HepG2 (cell line): ENCODE results near the gene MYO15A. TPM values are rescaled to one million over a fixed set of nuclear protein-coding genes. Genes with fewer than 3 reads are reported as not detected.

Source experiments
- ADNP ChIP-seq: sonication (generic); formaldehyde crosslinking; IDR thresholded peaks from 2 replicates; pipeline ENCODE4 v1.4.0; 2020; ENCODE audit warnings: missing genetic modification reagents
- FOXA3 ChIP-seq: IDR thresholded peaks from 2 replicates; pipeline ENCODE4 v1.6.1; 2016; ENCODE audit warnings: missing genetic modification reagents, missing compliant biosample characterization
- GATAD1 ChIP-seq: IDR thresholded peaks from 2 replicates; pipeline ENCODE4 v1.6.1; 2016; ENCODE audit warnings: missing genetic modification reagents, missing compliant biosample characterization
- HDAC2 ChIP-seq: sonication (generic); formaldehyde crosslinking; IDR thresholded peaks from 2 replicates; pipeline ENCODE4 v1.4.0; 2020; ENCODE audit warnings: missing genetic modification reagents
- HNRNPLL ChIP-seq: fragments of 200-400 bp; formaldehyde crosslinking; IDR thresholded peaks from 2 replicates; pipeline ENCODE4 v1.6.1; 2017; ENCODE audit warnings: mild to moderate bottlenecking, low read depth, low read length; ENCODE audit not compliant: poor library complexity, severe bottlenecking
- KDM5A ChIP-seq: fragments of 200-600 bp; sonication (generic); IDR thresholded peaks from 2 replicates; pipeline ENCODE4 v1.7.0; 2018; ENCODE audit warnings: antibody characterized with exemption, mild to moderate bottlenecking, low read length, borderline replicate concordance
- LBX2 ChIP-seq: sonication (generic); formaldehyde crosslinking; IDR thresholded peaks from 2 replicates; pipeline ENCODE4 v1.5.0; 2020; ENCODE audit warnings: missing genetic modification reagents, mild to moderate bottlenecking, borderline replicate concordance
- SKI ChIP-seq: fragments of 450-650 bp; IDR thresholded peaks from one replicate; pipeline ENCODE4 v1.6.1; 2018; ENCODE audit warnings: mild to moderate bottlenecking; ENCODE audit not compliant: partially characterized antibody
- SNRNP70 ChIP-seq: fragments of 200-400 bp; formaldehyde crosslinking; IDR thresholded peaks from 2 replicates; pipeline ENCODE4 v1.6.1; 2017; ENCODE audit warnings: mild to moderate bottlenecking, low read depth, low read length, moderate library complexity
- SYNCRIP ChIP-seq: fragments of 200-400 bp; formaldehyde crosslinking; IDR thresholded peaks from 2 replicates; pipeline ENCODE4 v1.6.1; 2018; ENCODE audit warnings: mild to moderate bottlenecking, low read depth, low read length; ENCODE audit not compliant: insufficient read depth
- ZBTB4 ChIP-seq: sonication (generic); formaldehyde crosslinking; IDR thresholded peaks from 2 replicates; pipeline ENCODE4 v1.4.0; 2020; ENCODE audit warnings: missing genetic modification reagents, mild to moderate bottlenecking, borderline replicate concordance
- ZNF136 ChIP-seq: sonication (generic); formaldehyde crosslinking; IDR thresholded peaks from 2 replicates; pipeline ENCODE4 v1.8.1; 2022; ENCODE audit warnings: low read depth, mild to moderate bottlenecking, moderate library complexity, missing genetic modification reagents
- ZNF33A ChIP-seq: sonication (generic); formaldehyde crosslinking; IDR thresholded peaks from 2 replicates; pipeline ENCODE4 v1.5.1; 2020; ENCODE audit warnings: missing genetic modification reagents, mild to moderate bottlenecking, moderate library complexity, borderline replicate concordance
- ZNF34 ChIP-seq: sonication (generic); formaldehyde crosslinking; IDR thresholded peaks from 2 replicates; pipeline ENCODE4 v1.4.0; 2020; ENCODE audit warnings: mild to moderate bottlenecking, missing genetic modification reagents, borderline replicate concordance
- ZNF451 ChIP-seq: sonication (generic); formaldehyde crosslinking; IDR thresholded peaks from 2 replicates; pipeline ENCODE4 v1.5.0; 2020; ENCODE audit warnings: mild to moderate bottlenecking, missing genetic modification reagents
- ZNF780A ChIP-seq: sonication (generic); formaldehyde crosslinking; IDR thresholded peaks from 2 replicates; pipeline ENCODE4 v1.8.0; 2022; ENCODE audit warnings: mild to moderate bottlenecking, missing genetic modification reagents, moderate library complexity
- ZSCAN30 ChIP-seq: sonication (generic); formaldehyde crosslinking; IDR thresholded peaks from 2 replicates; pipeline ENCODE4 v1.5.0; 2020; ENCODE audit warnings: mild to moderate bottlenecking, missing genetic modification reagents
- polyA plus RNA-seq, 8 experiments: library from polyadenylated mRNA; depleted of rRNA in 3 of 8; stranded (reverse) in 7 of 8; unstranded in 1 of 8; fragments of >200 nt; fragmentation: Illumina TruSeq in 4 of 8; extraction: Trizol in 4 of 8; gene quantifications; 2 replicates each; pipeline versions ENCODE4 v1.2.1 to v1.2.3, GENCODE V29; 2011 to 2016; ENCODE audit warnings: low read depth in 4 of 8, missing spikeins in 1 of 8, mixed read lengths in 1 of 8; ENCODE audit not compliant: insufficient read depth in 1 of 8
- total RNA-seq, 5 experiments: library from RNA; depleted of rRNA; stranded (reverse); fragments of >200 nt; fragmentation: Illumina TruSeq; extraction: Trizol; gene quantifications; 2 replicates each; pipeline ENCODE4 v1.2.3, GENCODE V29; 2016; ENCODE audit warnings: low read depth in 1 of 5
- TF ChIP-seq, protein P1 (sequence below), 2 experiments: sonication (generic) in 1 of 2; formaldehyde crosslinking in 1 of 2; IDR thresholded peaks; 2 replicates each; pipeline versions ENCODE4 v1.4.0 to v1.6.1; 2016 to 2020; ENCODE audit warnings: borderline replicate concordance in 1 of 2, low read depth in 1 of 2, mild to moderate bottlenecking in 1 of 2, missing genetic modification reagents in 1 of 2
- TF ChIP-seq, protein P2 (sequence below): sonication (generic); formaldehyde crosslinking; IDR thresholded peaks from 2 replicates; pipeline ENCODE4 v1.8.1; 2023; ENCODE audit warnings: missing genetic modification reagents, inconsistent platforms, borderline replicate concordance

The MYO15A gene
- total and polyA plus RNA-seq, 2 of the 13 experiments (the other 11 are each of a cell fraction or from before 2014, with no cell fraction given) = 0.07 to 0.20 TPM

DNA sequence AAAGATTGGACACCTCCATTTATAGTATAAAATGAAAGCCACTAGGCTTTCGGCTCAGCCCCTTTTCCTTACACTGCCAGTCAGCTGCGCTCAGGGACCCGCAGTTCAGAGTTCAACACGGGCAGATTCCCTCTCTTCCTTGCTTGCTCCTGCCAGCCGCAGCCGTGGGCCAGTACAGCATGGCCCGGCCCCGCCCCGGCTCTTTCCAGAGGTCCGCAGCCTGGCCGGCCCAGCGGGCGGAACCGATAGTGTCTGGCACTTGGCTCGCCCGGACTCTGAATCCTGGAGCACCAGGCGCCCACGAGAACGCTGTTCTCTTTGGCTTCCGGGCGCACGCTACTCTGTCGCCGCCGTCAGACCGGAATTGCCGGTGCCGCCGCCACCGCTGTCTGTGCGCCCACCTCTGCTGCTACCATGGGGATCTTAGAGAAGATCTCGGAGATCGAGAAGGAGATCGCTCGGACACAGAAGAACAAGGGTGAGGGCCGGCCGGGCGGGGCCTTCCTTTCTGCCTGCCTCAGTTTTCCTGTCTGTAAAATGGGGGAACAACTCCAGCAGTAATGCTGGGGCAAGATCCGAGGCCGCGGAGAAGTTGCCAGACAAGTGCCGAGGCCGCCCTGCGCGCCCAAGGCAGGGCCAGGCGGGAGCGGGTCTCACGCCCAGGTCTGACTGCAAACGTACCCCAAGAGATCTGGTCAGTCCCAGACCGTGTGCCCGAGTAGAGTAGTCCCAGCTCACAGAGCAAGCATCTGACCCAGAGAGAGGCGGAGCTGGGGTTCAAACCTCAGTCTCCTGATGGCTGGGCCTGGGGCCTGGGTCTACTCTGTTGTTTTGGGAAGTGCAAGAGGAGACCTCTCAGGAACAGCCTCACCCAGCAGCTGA is 20.7 kb upstream of the MYO15A start, which contains the start of gene DRG2 (continued):
- TF ChIP-seq ZNF34 (peak; percentile 92; the same call in 1 of the 2 replicates), ZBTB4 (CRISPR knock-in tag) (peak; percentile 77), ZSCAN30 (CRISPR knock-in tag) (no peak), GATAD1 (CRISPR knock-in tag) (peak; percentile 96), HDAC2 (CRISPR knock-in tag) (peak; percentile 95), SNRNP70 (no peak), ZNF451 (CRISPR knock-in tag) (peak; percentile 56; the same call in 1 of the 2 replicates), SYNCRIP (no peak), FOXA3 (CRISPR knock-in tag) (peak; percentile 83), ZNF33A (CRISPR knock-in tag) (no peak), ZNF136 (CRISPR knock-in tag) (peak; percentile 93), LBX2 (no peak), ADNP (peak; percentile 98), SKI (peak; percentile 88), HNRNPLL (peak; percentile 94), ZNF780A (no peak), KDM5A (peak; percentile 92)
- TF ChIP-seq, protein P1, sequence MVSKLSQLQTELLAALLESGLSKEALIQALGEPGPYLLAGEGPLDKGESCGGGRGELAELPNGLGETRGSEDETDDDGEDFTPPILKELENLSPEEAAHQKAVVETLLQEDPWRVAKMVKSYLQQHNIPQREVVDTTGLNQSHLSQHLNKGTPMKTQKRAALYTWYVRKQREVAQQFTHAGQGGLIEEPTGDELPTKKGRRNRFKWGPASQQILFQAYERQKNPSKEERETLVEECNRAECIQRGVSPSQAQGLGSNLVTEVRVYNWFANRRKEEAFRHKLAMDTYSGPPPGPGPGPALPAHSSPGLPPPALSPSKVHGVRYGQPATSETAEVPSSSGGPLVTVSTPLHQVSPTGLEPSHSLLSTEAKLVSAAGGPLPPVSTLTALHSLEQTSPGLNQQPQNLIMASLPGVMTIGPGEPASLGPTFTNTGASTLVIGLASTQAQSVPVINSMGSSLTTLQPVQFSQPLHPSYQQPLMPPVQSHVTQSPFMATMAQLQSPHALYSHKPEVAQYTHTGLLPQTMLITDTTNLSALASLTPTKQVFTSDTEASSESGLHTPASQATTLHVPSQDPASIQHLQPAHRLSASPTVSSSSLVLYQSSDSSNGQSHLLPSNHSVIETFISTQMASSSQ (IDR thresholded peaks at IDR 0.05; ENCODE audit: low read depth) = peak; percentile 21; the same call in 1 of the 2 replicates
- TF ChIP-seq, protein P1 (CRISPR knock-in tag; IDR thresholded peaks at IDR 0.05; ENCODE audit: borderline replicate concordance) = peak; percentile 84; the same call in 1 of the 2 replicates
- TF ChIP-seq, protein P2, sequence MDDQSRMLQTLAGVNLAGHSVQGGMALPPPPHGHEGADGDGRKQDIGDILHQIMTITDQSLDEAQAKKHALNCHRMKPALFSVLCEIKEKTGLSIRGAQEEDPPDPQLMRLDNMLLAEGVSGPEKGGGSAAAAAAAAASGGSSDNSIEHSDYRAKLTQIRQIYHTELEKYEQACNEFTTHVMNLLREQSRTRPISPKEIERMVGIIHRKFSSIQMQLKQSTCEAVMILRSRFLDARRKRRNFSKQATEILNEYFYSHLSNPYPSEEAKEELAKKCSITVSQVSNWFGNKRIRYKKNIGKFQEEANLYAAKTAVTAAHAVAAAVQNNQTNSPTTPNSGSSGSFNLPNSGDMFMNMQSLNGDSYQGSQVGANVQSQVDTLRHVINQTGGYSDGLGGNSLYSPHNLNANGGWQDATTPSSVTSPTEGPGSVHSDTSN (CRISPR knock-in tag) = no peak
